Left lung (tissue), 10 donors: ENCODE measurements around the gene PFN1. TPM values are rescaled to one million over a fixed set of nuclear protein-coding genes. Genes with fewer than 3 reads are reported as not detected.

Experiments used
- ATAC-seq: fragments of 200-7000 bp; cut with Tn5 transposase; one replicate; pipeline ENCODE4 v1.9.1; 2020; ENCODE audit warnings: moderate library complexity
- DNase-seq, 4 donors: peaks; one replicate each; pipeline ENCODE4 v3.0.0-alpha.2; 2013 to 2020
- H3K27ac ChIP-seq, 2 donors: fragments of 200-600 bp; sonication (generic) in 1 of 2; one replicate each; pipeline versions ENCODE4 v1.5.0 to v1.8.0; 2020 to 2021
- H3K27me3 ChIP-seq, 2 donors: fragments of 200-600 bp; sonication (generic) in 1 of 2; one replicate each; pipeline versions ENCODE4 v1.5.0 to v1.8.0; 2020 to 2021
- H3K36me3 ChIP-seq, 2 donors: fragments of 200-600 bp; sonication (generic) in 1 of 2; one replicate each; pipeline versions ENCODE4 v1.5.0 to v1.8.0; 2020 to 2021
- H3K4me1 ChIP-seq, 2 donors: fragments of 200-600 bp; one replicate each; pipeline ENCODE4 v1.8.0; 2021
- H3K4me3 ChIP-seq, 2 donors: fragments of 200-600 bp; sonication (generic) in 1 of 2; one replicate each; pipeline versions ENCODE4 v1.5.0 to v1.8.0; 2020 to 2021; ENCODE audit warnings: mild to moderate bottlenecking in 1 of 2
- H3K9me3 ChIP-seq, 2 donors: fragments of 200-600 bp; sonication (generic) in 1 of 2; one replicate each; pipeline versions ENCODE4 v1.5.0 to v1.8.0; 2020 to 2021
- CTCF ChIP-seq, 2 donors: fragments of 200-600 bp; sonication (generic) in 1 of 2; IDR thresholded peaks; one replicate each; pipeline versions ENCODE4 v1.5.0 to v1.8.0; 2021; ENCODE audit warnings: antibody characterized with exemption in 2 of 2
- intact Hi-C, 2 donors: fragments of 100-400 bp; cut with DNase I; formaldehyde crosslinking; loops; one replicate each; pipeline versions ENCODE4 v1.11.2 to v1.14.2; 2022
- polyA plus RNA-seq, 6 donors: library from polyadenylated mRNA; unstranded; fragments of 120-200 nt; gene quantifications; one replicate each; pipeline ENCODE4 v1.2.1, GENCODE V29; 2013; ENCODE audit not compliant: insufficient read length in 6 of 6
- total RNA-seq, 2 donors: library from RNA; stranded (reverse); fragmentation: NEBNext Ultra II Directional; extraction: Animal tissue kit (Norgen Biotek cat#: 25700); gene quantifications; one replicate each; pipeline ENCODE4 v1.2.1, GENCODE V29; 2021
- donor health status: DM: no; HTN: yes; CAD: no.
- donor health status: DM: no; HTN: no; CAD: no.

The PFN1 gene
- total and polyA plus RNA-seq, 8 donors = 337 to 987 (median 430) TPM

- intact Hi-C loops = no loop called here
- H3K36me3 ChIP-seq = peaks cover 0 to 26% of the 10 kb centered on the region in 2 donors
- H3K4me1 ChIP-seq = peaks cover 17 to 23% of the 10 kb centered on the region in 2 donors
- H3K27me3 ChIP-seq = no peaks in the 10 kb centered on the region
- DNase-seq (peak in 1 of 4 donors; percentile 13), ATAC-seq (no peak)
- H3K4me3 ChIP-seq = no peak overlapping the region
- no peak overlapping the region for H3K27ac ChIP-seq
- TF ChIP-seq CTCF (IDR thresholded peaks at IDR 0.05) = no peak
- H3K9me3 ChIP-seq = no peaks in the 10 kb centered on the region
These were observed 12.7 kb downstream of the PFN1 start for GRCh38 chr17:4935650-4936049.

- Histone ChIP-seq H3K36me3 (peaks cover 0 to 26% of the 10 kb centered on the region in 2 donors), H3K4me1 (peaks cover 17 to 23% of the 10 kb centered on the region in 2 donors), H3K9me3 (no peaks in the 10 kb centered on the region), H3K27me3 (no peaks in the 10 kb centered on the region), H3K4me3 (no peak overlapping the region), H3K27ac (no peak overlapping the region)
- TF ChIP-seq CTCF (IDR thresholded peaks at IDR 0.05) = no peak
- peak in 3 of 4 donors; percentile 15 to 78 (median 46) for DNase-seq
- peak; percentile 38 for ATAC-seq
- intact Hi-C loops = no loop called here
These were observed 14.0 kb downstream of the PFN1 start for GRCh38 chr17:4934173-4934979.

GRCh38 chr17:4933646-4934045, 14.7 kb downstream of the PFN1 start:
- Histone ChIP-seq H3K36me3 (peaks cover 0 to 26% of the 10 kb centered on the region in 2 donors), H3K9me3 (no peaks in the 10 kb centered on the region), H3K27ac (no peak overlapping the region), H3K4me3 (no peak overlapping the region), H3K4me1 (peaks cover 11 to 16% of the 10 kb centered on the region in 2 donors), H3K27me3 (no peaks in the 10 kb centered on the region)
- peak in 1 of 4 donors; percentile 37 for DNase-seq
- intact Hi-C loops = no loop called here
- TF ChIP-seq CTCF (IDR thresholded peaks at IDR 0.05) = no peak
- ATAC-seq = no peak

- intact Hi-C loops = no loop called here
- DNase-seq (peak in 1 of 4 donors; percentile 62), ATAC-seq (no peak)
- Histone ChIP-seq H3K4me1 (peaks cover 7 to 8% of the 10 kb centered on the region in 2 donors), H3K4me3 (no peak overlapping the region), H3K27ac (no peak overlapping the region), H3K9me3 (no peaks in the 10 kb centered on the region), H3K36me3 (peaks cover 0 to 19% of the 10 kb centered on the region in 2 donors), H3K27me3 (no peaks in the 10 kb centered on the region)
- TF ChIP-seq CTCF (IDR thresholded peaks at IDR 0.05) = no peak
These were observed 15.6 kb downstream of the PFN1 start for GRCh38 chr17:4932756-4933155.

GRCh38 chr17:4931963-4932362, 16.4 kb downstream of the PFN1 start, which contains the start of gene GP1BA:
Gene GP1BA (plus strand): TSS chr17:4932277. CDS start chr17:4932605, 328 bp downstream.
- Histone ChIP-seq H3K4me1 (peaks cover 7 to 8% of the 10 kb centered on the region in 2 donors), H3K27ac (no peak within 1 kb of the TSS), H3K27me3 (no peaks in the 10 kb centered on the region), H3K9me3 (no peaks in the 10 kb centered on the region), H3K4me3 (no peak within 1 kb of the TSS), H3K36me3 (peaks cover 0 to 11% of the 10 kb centered on the region in 2 donors)
- DNase-seq = peak in 1 of 4 donors; percentile 37
- no peak for TF ChIP-seq CTCF (IDR thresholded peaks at IDR 0.05)
- no peak for ATAC-seq
- intact Hi-C loops = no loop called here
